SK-N-SH (cell line): ENCODE results near the gene C15orf61. TPM values are rescaled to one million over a fixed set of nuclear protein-coding genes. Genes with fewer than 3 reads are reported as not detected.

Source experiments
- CTCF ChIA-PET: fragments of 300-600, 350-600 bp; formaldehyde crosslinking; extraction: SDS; loops from one replicate; lab custom pipeline; 2021; lab: Yijun Ruan, JAX
- POLR2A ChIA-PET: fragments of 350-600 bp; sonication (Branson Sonifier 250); formaldehyde crosslinking; extraction: SDS; loops from one replicate; lab custom pipeline; 2020; ENCODE audit warnings: antibody characterized with exemption, inconsistent platforms; lab: Yijun Ruan, JAX
- DNase-seq: peaks from one replicate; pipeline ENCODE4 v3.0.0; 2012
- H2AFZ ChIP-seq: fragments of 200-600 bp; sonication (generic); 2 replicates; pipeline ENCODE4 v1.8.1; 2016; ENCODE audit warnings: antibody characterized with exemption, mild to moderate bottlenecking, low read depth
- H3F3A ChIP-seq: fragments of 200-600 bp; sonication (generic); replicated peaks from 2 replicates; pipeline ENCODE3; 2016; ENCODE audit warnings: antibody characterized with exemption, mild to moderate bottlenecking; ENCODE audit not compliant: insufficient read depth
- H3K27ac ChIP-seq, 2 experiments: fragments of 200-500 bp in 1 of 2; fragments of 200-600 bp in 1 of 2; sonication (Bioruptor generic) in 1 of 2; sonication (generic), shearing (Covaris generic) in 1 of 2; 2 replicates each; pipeline versions ENCODE4 v1.5.1 to v1.6.1; 2014 to 2016; ENCODE audit warnings: low read depth in 2 of 2, inconsistent platforms in 1 of 2, low read length in 1 of 2, mild to moderate bottlenecking in 1 of 2, mixed read lengths in 1 of 2
- H3K27me3 ChIP-seq: fragments of 200-600 bp; sonication (generic), shearing (Covaris generic); 2 replicates; pipeline ENCODE4 v1.6.1; 2016; ENCODE audit warnings: mixed run types; ENCODE audit not compliant: insufficient read depth
- H3K36me3 ChIP-seq, 2 experiments: fragments of 200-500 bp in 1 of 2; fragments of 200-600 bp in 1 of 2; sonication (Bioruptor generic) in 1 of 2; sonication (generic) in 1 of 2; replicated peaks in 1 of 2; 2 replicates each; pipeline versions ENCODE3 to v1.5.1; 2014 to 2016; ENCODE audit warnings: low read length in 1 of 2, mild to moderate bottlenecking in 1 of 2; ENCODE audit not compliant: insufficient read depth in 2 of 2, control insufficient read depth in 1 of 2
- H3K4me1 ChIP-seq, 2 experiments: fragments of 200-500 bp in 1 of 2; fragments of 200-600 bp in 1 of 2; sonication (Bioruptor generic) in 1 of 2; sonication (generic), shearing (Covaris generic) in 1 of 2; 2 replicates each; pipeline versions ENCODE4 v1.5.1 to v1.6.1; 2014 to 2016; ENCODE audit warnings: low read depth in 1 of 2, low read length in 1 of 2, mixed run types in 1 of 2; ENCODE audit not compliant: insufficient read depth in 2 of 2, control insufficient read depth in 1 of 2
- H3K4me2 ChIP-seq: fragments of 200-600 bp; sonication (generic), shearing (Covaris generic); 2 replicates; pipeline ENCODE4 v1.6.1; 2017; ENCODE audit warnings: mixed run types
- H3K4me3 ChIP-seq, 2 experiments: fragments of 200-500 bp in 1 of 2; fragments of 200-600 bp in 1 of 2; sonication (Bioruptor generic) in 1 of 2; sonication (generic), shearing (Covaris generic) in 1 of 2; 2 replicates each; pipeline versions ENCODE4 v1.5.1 to v1.8.1; 2014 to 2016; ENCODE audit warnings: low read depth in 2 of 2, inconsistent platforms in 1 of 2, low read length in 1 of 2, mild to moderate bottlenecking in 1 of 2, mixed read lengths in 1 of 2, moderate library complexity in 1 of 2
- H3K79me2 ChIP-seq: fragments of 200-600 bp; sonication (generic); 2 replicates; pipeline ENCODE4 v1.8.1; 2017; ENCODE audit warnings: mild to moderate bottlenecking; ENCODE audit not compliant: insufficient read depth
- H3K9ac ChIP-seq: fragments of 200-600 bp; sonication (generic); 2 replicates; pipeline ENCODE4 v1.6.1; 2017; ENCODE audit warnings: mixed run types
- H3K9me2 ChIP-seq: fragments of 200-600 bp; sonication (generic); 2 replicates; pipeline ENCODE4 v1.6.1; 2017; ENCODE audit warnings: mixed run types
- H3K9me3 ChIP-seq: fragments of 200-600 bp; sonication (generic); 2 replicates; pipeline ENCODE4 v1.6.1; 2017; ENCODE audit warnings: mixed run types, mild to moderate bottlenecking, moderate library complexity
- H4K20me1 ChIP-seq: fragments of 200-600 bp; sonication (generic); 2 replicates; pipeline ENCODE4 v1.6.1; 2017; ENCODE audit warnings: mild to moderate bottlenecking, mixed run types; ENCODE audit not compliant: insufficient read depth
- CHD2 ChIP-seq: fragments of 150-350 bp; IDR thresholded peaks from 2 replicates; pipeline ENCODE4 v1.6.1; 2018; ENCODE audit warnings: low read length; ENCODE audit not compliant: partially characterized antibody
- EP300 ChIP-seq, 2 experiments: IDR thresholded peaks; 2 replicates each; pipeline versions ENCODE4 v1.4.0 to v1.6.1; 2012; ENCODE audit warnings: borderline replicate concordance in 1 of 2, low read depth in 1 of 2, low read length in 1 of 2
- FOXM1 ChIP-seq: IDR thresholded peaks from 2 replicates; pipeline ENCODE4 v1.4.0; 2012; ENCODE audit warnings: low read depth, mild to moderate bottlenecking
- GATA2 ChIP-seq: sonication (generic); formaldehyde crosslinking; IDR thresholded peaks from 2 replicates; pipeline ENCODE4 v1.5.0; 2020; ENCODE audit warnings: mild to moderate bottlenecking, missing genetic modification reagents
- IRF3 ChIP-seq: fragments of 150-350 bp; IDR thresholded peaks from 2 replicates; pipeline ENCODE4 v1.6.1; 2016; ENCODE audit warnings: mild to moderate bottlenecking, low read depth, low read length
- MAX ChIP-seq: IDR thresholded peaks from 2 replicates; pipeline ENCODE4 v1.4.0; 2012; ENCODE audit warnings: low read depth
- NRF1 ChIP-seq: IDR thresholded peaks from 2 replicates; pipeline ENCODE4 v1.6.1; 2012; ENCODE audit warnings: low read depth, mild to moderate bottlenecking, low read length
- POLR2AphosphoS5 ChIP-seq: IDR thresholded peaks from 2 replicates; pipeline ENCODE4 v1.6.1; 2012; ENCODE audit warnings: low read depth, low read length
- RAD21 ChIP-seq: IDR thresholded peaks from 2 replicates; pipeline ENCODE4 v1.6.1; 2012; ENCODE audit warnings: mild to moderate bottlenecking, low read length
- RCOR1 ChIP-seq: fragments of 150-350 bp; IDR thresholded peaks from 2 replicates; pipeline ENCODE4 v1.6.1; 2017; ENCODE audit warnings: antibody characterized with exemption, low read length
- REST ChIP-seq: IDR thresholded peaks from 2 replicates; pipeline ENCODE4 v1.6.1; 2012; ENCODE audit warnings: mild to moderate bottlenecking, low read depth, low read length, moderate library complexity
- RFX5 ChIP-seq: IDR thresholded peaks from 2 replicates; pipeline ENCODE4 v1.6.1; 2012; ENCODE audit warnings: mild to moderate bottlenecking, improper control_type of control experiment, low read length
- SIN3A ChIP-seq: IDR thresholded peaks from 2 replicates; pipeline ENCODE4 v1.6.1; 2012; ENCODE audit warnings: low read depth, mild to moderate bottlenecking, low read length, moderate library complexity, borderline replicate concordance
- SMC3 ChIP-seq: IDR thresholded peaks from 2 replicates; pipeline ENCODE4 v1.6.1; 2012; ENCODE audit warnings: low read depth, low read length, improper control_type of control experiment
- TAF1 ChIP-seq: IDR thresholded peaks from 2 replicates; pipeline ENCODE4 v1.6.1; 2012; ENCODE audit warnings: low read depth, mild to moderate bottlenecking, low read length, moderate library complexity, borderline replicate concordance
- TEAD4 ChIP-seq: IDR thresholded peaks from 2 replicates; pipeline ENCODE4 v1.4.0; 2012; ENCODE audit warnings: mild to moderate bottlenecking, borderline replicate concordance; ENCODE audit not compliant: insufficient read depth
- USF2 ChIP-seq: fragments of 150-350 bp; IDR thresholded peaks from 2 replicates; pipeline ENCODE4 v1.6.1; 2017; ENCODE audit warnings: antibody characterized with exemption, low read length, low read depth, borderline replicate concordance
- WGBS: methylation state at CpG from one replicate; pipeline ENCODE4 v1.1.6; 2017; ENCODE audit warnings: low lambda C conversion rate; 5-methylcytosine and 5-hydroxymethylcytosine counted together
- polyA plus RNA-seq, 3 experiments: library from polyadenylated mRNA; depleted of rRNA; stranded (reverse); fragments of >200 nt; gene quantifications; 2 replicates each; pipeline ENCODE4 v1.2.3, GENCODE V29; 2012

C15orf61 gene
- polyA plus RNA-seq, 1 of the 3 experiments (the other 2 are of a cell fraction): 4.0 TPM

- TF ChIP-seq SIN3A: no peak
- no peak for TF ChIP-seq CHD2
- TF ChIP-seq GATA2: no peak
- no peak for TF ChIP-seq NRF1
- no peak for TF ChIP-seq RFX5
- no peak for TF ChIP-seq SMC3
- TF ChIP-seq REST: no peak
- no peak for TF ChIP-seq TAF1
- TF ChIP-seq EP300 (IDR thresholded peaks at IDR 0.05; ENCODE audit: borderline replicate concordance in 1 of 2, low read depth in 1 of 2, low read length in 1 of 2): no peak
- TF ChIP-seq TEAD4: no peak
- no peak for TF ChIP-seq POLR2AphosphoS5
- POLR2A ChIA-PET: interaction anchor here (0.7 kb wide), 1 partner anchor 9 kb away, joined by 3 read pairs; no protein-coding TSS in a partner anchor
- no peaks in the 10 kb centered on the region for H3K79me2 ChIP-seq
- H3F3A ChIP-seq: peaks cover 4% of the 10 kb centered on the region
- H2AFZ ChIP-seq: no peak overlapping the region
- CTCF ChIA-PET: no interaction called here
- H3K4me1 ChIP-seq: no peaks in the 10 kb centered on the region; a peak in 2 of 4 replicates
- no peaks in the 10 kb centered on the region for H3K27me3 ChIP-seq
- peaks cover 0 to 4% of the 10 kb centered on the region in 2 experiments for H3K36me3 ChIP-seq
- no peak for DNase-seq
- H4K20me1 ChIP-seq: no peaks in the 10 kb centered on the region
- H3K9me2 ChIP-seq: no peaks in the 10 kb centered on the region
- no peak overlapping the region for H3K27ac ChIP-seq
- no peak overlapping the region for H3K4me2 ChIP-seq
- WGBS: 98% methylated on average over 3 of the region's 3 CpGs
- no peak overlapping the region for H3K4me3 ChIP-seq
- no peaks in the 10 kb centered on the region for H3K9me3 ChIP-seq
- H3K9ac ChIP-seq: no peak overlapping the region
These were observed 52.3 kb downstream of the C15orf61 start for GRCh38 chr15:67573194-67573593.

- POLR2A ChIA-PET: no interaction called here
- WGBS: 87% methylated on average over 4 of the region's 4 CpGs
- H3K27ac ChIP-seq: no peak overlapping the region
These were observed 54.1 kb downstream of the C15orf61 start for GRCh38 chr15:67575039-67575502.

More at GRCh38 chr15:67575039-67575502, 54.1 kb downstream of the C15orf61 start:
- Histone ChIP-seq H4K20me1 (no peaks in the 10 kb centered on the region), H2AFZ (no peak overlapping the region), H3K4me3 (no peak overlapping the region), H3F3A (peaks cover 4% of the 10 kb centered on the region), H3K36me3 (peaks cover 0 to 2% of the 10 kb centered on the region in 2 experiments), H3K9me3 (no peaks in the 10 kb centered on the region), H3K27me3 (no peaks in the 10 kb centered on the region), H3K9me2 (no peaks in the 10 kb centered on the region), H3K79me2 (no peaks in the 10 kb centered on the region), H3K4me2 (no peak overlapping the region), H3K4me1 (no peaks in the 10 kb centered on the region; a peak in 2 of 4 replicates), H3K9ac (no peak overlapping the region)
- CTCF ChIA-PET: no interaction called here
- TF ChIP-seq USF2 (no peak), RCOR1 (no peak), FOXM1 (no peak), IRF3 (no peak), RAD21 (no peak), MAX (no peak)
- no peak for DNase-seq
